ENCODE measurements around the gene NDUFS6.

GRCh38 chr5:1772634-1773033, 28.6 kb upstream of the NDUFS6 start:
- TF ChIP-seq PAX5 (IDR thresholded peaks at IDR 0.05; ENCODE audit: insufficient read depth, low read length, severe bottlenecking) (no peak), SPI1 (IDR thresholded peaks at IDR 0.05; ENCODE audit: low read depth, low read length) (no peak), TAF1 (IDR thresholded peaks at IDR 0.05; ENCODE audit: low read depth, low read length) (no peak)

All from GM12891 (cell line).